Central memory CD8-positive, alpha-beta T cell (primary cell): Measurements from ENCODE around the gene PRX.
A peak's percentile ranks its signal among the peaks of the same experiment; 100 is the strongest.

Source experiments
- ATAC-seq: fragments of 150-1000 bp; cut with Tn5 transposase; replicated peaks from 2 replicates; pipeline ENCODE4 v1.10.0; 2022; ENCODE audit warnings: mild to moderate bottlenecking, moderate FRiP score, moderate number of reproducible peaks; ENCODE audit not compliant: poor library complexity, severe bottlenecking; ENCODE audit errors: extremely low read depth
- DNase-seq, 2 donors: peaks; one replicate each; pipeline ENCODE4 v3.0.0; 2021; ENCODE audit warnings: low spot score in 2 of 2
- H3K27ac Mint-ChIP-seq: one replicate; pipeline ENCODE4 v1.8.0; 2022; ENCODE audit warnings: low read depth, mild to moderate bottlenecking, moderate library complexity, mixed read lengths
- H3K27me3 Mint-ChIP-seq: one replicate; pipeline ENCODE4 v1.8.0; 2022; ENCODE audit warnings: mixed read lengths
- H3K36me3 Mint-ChIP-seq: one replicate; pipeline ENCODE4 v1.8.0; 2022; ENCODE audit warnings: mild to moderate bottlenecking, moderate library complexity, mixed read lengths; ENCODE audit not compliant: insufficient read depth
- H3K4me1 Mint-ChIP-seq: one replicate; pipeline ENCODE4 v1.8.0; 2022; ENCODE audit warnings: mixed read lengths
- H3K4me3 Mint-ChIP-seq: one replicate; pipeline ENCODE4 v1.8.0; 2022; ENCODE audit warnings: mild to moderate bottlenecking, moderate library complexity, mixed read lengths
- H3K9me3 Mint-ChIP-seq: one replicate; pipeline ENCODE4 v1.8.0; 2022; ENCODE audit warnings: mixed read lengths

PRX gene

GRCh38 chr19:40356681-40357595 lies 56.2 kb downstream of the PRX start:
- H3K4me3 Mint-ChIP-seq: no peak overlapping the region
- ATAC-seq (no peak), DNase-seq (no peak)
- H3K27ac Mint-ChIP-seq: no peak overlapping the region
- H3K4me1 Mint-ChIP-seq: peaks cover 33% of the 10 kb centered on the region
- H3K9me3 Mint-ChIP-seq: no peaks in the 10 kb centered on the region
- no peaks in the 10 kb centered on the region for H3K27me3 Mint-ChIP-seq
- H3K36me3 Mint-ChIP-seq: peaks cover 3% of the 10 kb centered on the region

- no peaks in the 10 kb centered on the region for H3K27me3 Mint-ChIP-seq
- H3K4me1 Mint-ChIP-seq: peaks cover 33% of the 10 kb centered on the region
- H3K36me3 Mint-ChIP-seq: peaks cover 6% of the 10 kb centered on the region
- DNase-seq (no peak), ATAC-seq (no peak)
- no peaks in the 10 kb centered on the region for H3K9me3 Mint-ChIP-seq
- H3K27ac Mint-ChIP-seq: peak overlapping the region; percentile 65
- no peak overlapping the region for H3K4me3 Mint-ChIP-seq
Observed at GRCh38 chr19:40355975-40356680, 57.0 kb downstream of the PRX start.

DNA sequence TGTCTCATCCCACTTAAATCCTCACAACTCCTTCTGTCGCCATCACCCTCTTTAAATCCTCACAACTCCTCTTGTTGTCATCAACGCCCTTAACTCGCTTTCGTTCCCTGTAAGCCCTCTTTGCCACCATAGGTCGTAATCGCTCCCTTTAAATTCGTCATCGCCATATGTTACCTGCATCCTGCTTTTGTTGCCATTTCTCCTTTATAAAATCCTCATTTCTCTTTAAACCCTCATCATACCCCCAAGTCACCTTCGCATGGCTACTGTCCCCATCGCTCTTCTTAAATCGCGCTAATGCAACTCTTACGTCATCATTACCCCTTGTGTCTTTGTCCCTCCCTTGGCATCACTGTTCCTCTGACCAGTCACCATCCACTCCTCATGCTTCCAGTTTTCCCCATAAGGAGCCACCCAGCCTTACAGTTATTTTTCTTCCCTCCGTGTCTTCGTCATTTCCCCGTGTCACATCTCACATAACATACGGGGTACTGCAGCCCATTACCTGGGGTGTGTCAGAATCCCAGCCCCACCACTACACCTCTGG lies 64.1 kb downstream of the PRX start:
- peaks cover 23% of the 10 kb centered on the region for H3K4me1 Mint-ChIP-seq
- H3K27me3 Mint-ChIP-seq: no peaks in the 10 kb centered on the region
- H3K36me3 Mint-ChIP-seq: peaks cover 14% of the 10 kb centered on the region
- H3K9me3 Mint-ChIP-seq: no peaks in the 10 kb centered on the region
- no peak for DNase-seq
- H3K4me3 Mint-ChIP-seq: peak overlapping the region; percentile 79
- peak overlapping the region; percentile 60 for H3K27ac Mint-ChIP-seq
- ATAC-seq: no peak

GRCh38 chr19:40348125-40348913 lies 64.9 kb downstream of the PRX start, which contains the start of the genes C19orf47 and PLD3:
TSS of gene C19orf47 (minus strand) at chr19:40348397. CDS start at chr19:40341857, 6,540 bp downstream.
TSS of gene PLD3 (plus strand) at chr19:40348695. CDS start at chr19:40366484, 17,789 bp downstream.
- H3K9me3 Mint-ChIP-seq: no peaks in the 10 kb centered on the region
- H3K4me3 Mint-ChIP-seq: peak within 1 kb of the TSS; percentile 79
- H3K27me3 Mint-ChIP-seq: no peaks in the 10 kb centered on the region
- peaks cover 23% of the 10 kb centered on the region for H3K4me1 Mint-ChIP-seq
- DNase-seq (peak; percentile 91 to 97), ATAC-seq (peak; percentile 98)
- H3K36me3 Mint-ChIP-seq: peaks cover 13% of the 10 kb centered on the region
- H3K27ac Mint-ChIP-seq: peak within 1 kb of the TSS; percentile 60

GRCh38 chr19:40344422-40344821 lies 68.8 kb downstream of the PRX start:
- no peak for DNase-seq
- peaks cover 29% of the 10 kb centered on the region for H3K4me1 Mint-ChIP-seq
- no peaks in the 10 kb centered on the region for H3K27me3 Mint-ChIP-seq
- no peaks in the 10 kb centered on the region for H3K9me3 Mint-ChIP-seq
- H3K4me3 Mint-ChIP-seq: no peak overlapping the region
- peaks cover 18% of the 10 kb centered on the region for H3K36me3 Mint-ChIP-seq
- ATAC-seq: no peak
- H3K27ac Mint-ChIP-seq: no peak overlapping the region
